IPS DF 6.9 (cell line): Measurements from ENCODE around the gene MAPK1IP1L.

Experiments used
- DNase-seq: peaks from one replicate; pipeline ENCODE4 v3.0.0-alpha.2; 2013; ENCODE audit warnings: low read depth, low spot score
- H3K27ac ChIP-seq: one replicate; pipeline ENCODE4 v1.5.1; 2013; ENCODE audit warnings: low read length, control low read depth
- H3K27me3 ChIP-seq: 2 replicates; pipeline ENCODE4 v1.6.1; 2013; ENCODE audit warnings: mild to moderate bottlenecking, low read length; ENCODE audit not compliant: control insufficient read depth, insufficient read depth
- H3K36me3 ChIP-seq: 2 replicates; pipeline ENCODE4 v1.6.1; 2013; ENCODE audit warnings: low read length; ENCODE audit not compliant: control insufficient read depth, insufficient read depth
- H3K4me1 ChIP-seq: 2 replicates; pipeline ENCODE4 v1.6.1; 2013; ENCODE audit warnings: low read length; ENCODE audit not compliant: control insufficient read depth, insufficient read depth
- H3K4me3 ChIP-seq: 2 replicates; pipeline ENCODE4 v1.5.1; 2013; ENCODE audit warnings: mild to moderate bottlenecking, low read length
- H3K9me3 ChIP-seq: 2 replicates; pipeline ENCODE4 v1.6.1; 2013; ENCODE audit warnings: low read length, inconsistent platforms; ENCODE audit not compliant: control insufficient read depth, insufficient read depth
- WGBS: extraction: QIAGEN DNeasy Blood & Tissue Kit; methylation state at CpG from one replicate; pipeline ENCODE4 v1.1.7; 2013; ENCODE audit warnings: mixed read lengths, missing lambda C conversion rate; ENCODE audit not compliant: insufficient read length, insufficient coverage; 5-methylcytosine and 5-hydroxymethylcytosine counted together

The MAPK1IP1L gene

GRCh38 chr14:55107766-55108554, 56.5 kb downstream of the MAPK1IP1L start:
- Histone ChIP-seq H3K4me1 (peaks cover 5% of the 10 kb centered on the region; the same call in 1 of the 2 replicates), H3K27ac (no peak overlapping the region), H3K36me3 (no peaks in the 10 kb centered on the region), H3K4me3 (no peak overlapping the region), H3K27me3 (no peaks in the 10 kb centered on the region), H3K9me3 (no peaks in the 10 kb centered on the region)
- no peak for DNase-seq
- no CpG with 5 or more reads among the region's 19 CpGs for WGBS

- H3K4me1 ChIP-seq: peaks cover 2% of the 10 kb centered on the region; the same call in 1 of the 2 replicates
- H3K27me3 ChIP-seq: no peaks in the 10 kb centered on the region
- no peak for DNase-seq
- WGBS: no CpG with 5 or more reads among the region's 1 CpG
- no peak overlapping the region for H3K27ac ChIP-seq
- H3K4me3 ChIP-seq: no peak overlapping the region
- H3K36me3 ChIP-seq: no peaks in the 10 kb centered on the region
- no peaks in the 10 kb centered on the region for H3K9me3 ChIP-seq
These were observed 58.4 kb downstream of the MAPK1IP1L start for GRCh38 chr14:55109836-55110235.

GRCh38 chr14:55111122-55111708, 59.8 kb downstream of the MAPK1IP1L start:
- Histone ChIP-seq H3K36me3 (no peaks in the 10 kb centered on the region), H3K9me3 (no peaks in the 10 kb centered on the region), H3K27me3 (no peaks in the 10 kb centered on the region), H3K4me1 (peaks cover 2% of the 10 kb centered on the region; the same call in 1 of the 2 replicates), H3K4me3 (no peak overlapping the region), H3K27ac (no peak overlapping the region)
- no peak for DNase-seq
- WGBS: no CpG with 5 or more reads among the region's 10 CpGs

- no CpG with 5 or more reads among the region's 2 CpGs for WGBS
These were observed 63.3 kb downstream of the MAPK1IP1L start for GRCh38 chr14:55114720-55115119.

GRCh38 chr14:55115460-55115859, 64.0 kb downstream of the MAPK1IP1L start:
- Histone ChIP-seq H3K9me3 (no peaks in the 10 kb centered on the region), H3K4me3 (no peak overlapping the region), H3K27me3 (no peaks in the 10 kb centered on the region), H3K27ac (no peak overlapping the region), H3K36me3 (no peaks in the 10 kb centered on the region), H3K4me1 (no peaks in the 10 kb centered on the region)
- no CpG with 5 or more reads among the region's 3 CpGs for WGBS
- DNase-seq: no peak

More at GRCh38 chr14:55114720-55115119, 63.3 kb downstream of the MAPK1IP1L start:
- Histone ChIP-seq H3K36me3 (no peaks in the 10 kb centered on the region), H3K27me3 (no peaks in the 10 kb centered on the region), H3K4me3 (no peak overlapping the region), H3K27ac (no peak overlapping the region), H3K9me3 (no peaks in the 10 kb centered on the region), H3K4me1 (no peaks in the 10 kb centered on the region)
- DNase-seq: no peak

- Histone ChIP-seq H3K27me3 (no peaks in the 10 kb centered on the region), H3K36me3 (no peaks in the 10 kb centered on the region), H3K4me1 (no peaks in the 10 kb centered on the region), H3K4me3 (no peak overlapping the region), H3K27ac (no peak overlapping the region), H3K9me3 (no peaks in the 10 kb centered on the region)
- no CpG with 5 or more reads among the region's 4 CpGs for WGBS
- DNase-seq: no peak
These were observed 64.4 kb downstream of the MAPK1IP1L start for GRCh38 chr14:55115861-55116245.

- Histone ChIP-seq H3K36me3 (no peaks in the 10 kb centered on the region), H3K27me3 (no peaks in the 10 kb centered on the region), H3K4me3 (no peak overlapping the region), H3K9me3 (no peaks in the 10 kb centered on the region), H3K4me1 (no peaks in the 10 kb centered on the region), H3K27ac (no peak overlapping the region)
- DNase-seq: no peak
- no CpG with 5 or more reads among the region's 11 CpGs for WGBS
These were observed 65.0 kb downstream of the MAPK1IP1L start for GRCh38 chr14:55116246-55117030.

- WGBS: no CpG with 5 or more reads among the region's 7 CpGs
- H3K27ac ChIP-seq: no peak overlapping the region
- no peaks in the 10 kb centered on the region for H3K4me1 ChIP-seq
- DNase-seq: no peak
- H3K4me3 ChIP-seq: no peak overlapping the region
- no peaks in the 10 kb centered on the region for H3K36me3 ChIP-seq
- H3K9me3 ChIP-seq: no peaks in the 10 kb centered on the region
- no peaks in the 10 kb centered on the region for H3K27me3 ChIP-seq
These were observed 66.5 kb downstream of the MAPK1IP1L start for GRCh38 chr14:55117803-55118441.

- no peaks in the 10 kb centered on the region for H3K36me3 ChIP-seq
- DNase-seq: no peak
- no peaks in the 10 kb centered on the region for H3K9me3 ChIP-seq
- WGBS: no CpG with 5 or more reads among the region's 3 CpGs
- no peaks in the 10 kb centered on the region for H3K4me1 ChIP-seq
- no peak overlapping the region for H3K4me3 ChIP-seq
- no peaks in the 10 kb centered on the region for H3K27me3 ChIP-seq
- H3K27ac ChIP-seq: no peak overlapping the region
These were observed 67.3 kb downstream of the MAPK1IP1L start for GRCh38 chr14:55118761-55119160.
